CD14-positive monocyte (primary cell): ENCODE results near the gene PDXP. TPM values are rescaled to one million over a fixed set of nuclear protein-coding genes. Genes with fewer than 3 reads are reported as not detected.

Experiments used
- DNase-seq, 3 donors: peaks; one replicate each; pipeline ENCODE4 v3.0.0-alpha.2; 2011 to 2022
- H2AFZ ChIP-seq: 2 replicates; pipeline ENCODE4 v1.6.0; 2012; ENCODE audit warnings: mild to moderate bottlenecking, low read depth, low read length, inconsistent platforms; ENCODE audit not compliant: insufficient read depth, poor library complexity, severe bottlenecking
- H3K27ac ChIP-seq, 2 donors: 1 replicate in 1 of 2; 2 replicates in 1 of 2; pipeline ENCODE4 v1.5.1; 2012 to 2013; ENCODE audit warnings: low read length in 2 of 2, control low read depth in 1 of 2, inconsistent platforms in 1 of 2, low read depth in 1 of 2, mild to moderate bottlenecking in 1 of 2
- H3K27me3 ChIP-seq, 2 donors: one replicate each; pipeline versions ENCODE4 v1.6.0 to v1.6.1; 2011 to 2013; ENCODE audit warnings: low read length in 2 of 2; ENCODE audit not compliant: control insufficient read depth in 2 of 2, insufficient read depth in 2 of 2
- H3K36me3 ChIP-seq, 2 donors: replicated peaks in 1 of 2; 1 replicate in 1 of 2; 2 replicates in 1 of 2; pipeline versions ENCODE4 v1.5.1 to v1.6.1; 2012 to 2013; ENCODE audit warnings: low read length in 2 of 2, control low read depth in 1 of 2, inconsistent platforms in 1 of 2, mild to moderate bottlenecking in 1 of 2; ENCODE audit not compliant: insufficient read depth in 2 of 2, control insufficient read depth in 1 of 2
- H3K4me1 ChIP-seq, 2 donors: 1 replicate in 1 of 2; 2 replicates in 1 of 2; pipeline versions ENCODE4 v1.5.1 to v1.6.1; 2012 to 2013; ENCODE audit warnings: low read length in 2 of 2, control low read depth in 1 of 2, inconsistent platforms in 1 of 2, mild to moderate bottlenecking in 1 of 2, moderate library complexity in 1 of 2; ENCODE audit not compliant: insufficient read depth in 2 of 2, control insufficient read depth in 1 of 2
- H3K4me2 ChIP-seq: replicated peaks from 2 replicates; pipeline ENCODE3; 2012; ENCODE audit warnings: low read length, moderate library complexity, mild to moderate bottlenecking; ENCODE audit not compliant: poor library complexity, severe bottlenecking; ENCODE audit errors: extremely low read depth
- H3K4me3 ChIP-seq, 3 experiments: fragments of 200-600 bp in 1 of 3; sonication (generic) in 1 of 3; replicated peaks in 1 of 3; 1 replicate in 2 of 3; 2 replicates in 1 of 3; pipeline ENCODE4 v1.5.1; 2011 to 2013; ENCODE audit warnings: low read length in 3 of 3, mild to moderate bottlenecking in 3 of 3, control low read depth in 2 of 3, low read depth in 2 of 3, inconsistent platforms in 1 of 3, moderate library complexity in 1 of 3
- H3K79me2 ChIP-seq: 2 replicates; pipeline ENCODE4 v1.6.0; 2012; ENCODE audit warnings: mild to moderate bottlenecking, control low read depth, inconsistent platforms, low read length, moderate library complexity; ENCODE audit not compliant: insufficient read depth
- H3K9ac ChIP-seq: 2 replicates; pipeline ENCODE4 v1.6.0; 2017; ENCODE audit warnings: low read length, mild to moderate bottlenecking; ENCODE audit not compliant: insufficient read depth, poor library complexity, severe bottlenecking
- H3K9me3 ChIP-seq, 2 donors: replicated peaks in 1 of 2; 1 replicate in 1 of 2; 2 replicates in 1 of 2; pipeline versions ENCODE4 v1.5.1 to v1.6.1; 2012 to 2013; ENCODE audit warnings: low read length in 2 of 2, control low read depth in 1 of 2; ENCODE audit not compliant: control insufficient read depth in 1 of 2, insufficient read depth in 1 of 2
- H4K20me1 ChIP-seq: 2 replicates; pipeline ENCODE4 v1.6.0; 2012; ENCODE audit warnings: mild to moderate bottlenecking, low read length, control low read depth, moderate library complexity; ENCODE audit not compliant: insufficient read depth
- H3K27ac Mint-ChIP-seq, 7 donors: one replicate each; pipeline ENCODE4 v1.8.0; 2020; ENCODE audit warnings: mild to moderate bottlenecking in 7 of 7, mixed read lengths in 7 of 7, moderate library complexity in 6 of 7, inconsistent platforms in 2 of 7
- H3K27me3 Mint-ChIP-seq, 3 donors: one replicate each; pipeline ENCODE4 v1.8.0; 2021 to 2022; ENCODE audit warnings: low read depth in 3 of 3, mild to moderate bottlenecking in 3 of 3, mixed read lengths in 3 of 3, moderate library complexity in 3 of 3, inconsistent platforms in 1 of 3
- H3K36me3 Mint-ChIP-seq, 2 donors: one replicate each; pipeline ENCODE4 v1.8.0; 2020; ENCODE audit warnings: mixed read lengths in 2 of 2, inconsistent platforms in 1 of 2, mild to moderate bottlenecking in 1 of 2
- H3K4me1 Mint-ChIP-seq: one replicate; pipeline ENCODE4 v1.8.0; 2020; ENCODE audit warnings: mild to moderate bottlenecking, mixed read lengths
- H3K4me3 Mint-ChIP-seq, 2 donors: one replicate each; pipeline ENCODE4 v1.8.0; 2020; ENCODE audit warnings: mild to moderate bottlenecking in 2 of 2, mixed read lengths in 2 of 2, moderate library complexity in 1 of 2
- H3K9me3 Mint-ChIP-seq, 7 donors: one replicate each; pipeline ENCODE4 v1.8.0; 2020 to 2022; ENCODE audit warnings: mixed read lengths in 7 of 7, mild to moderate bottlenecking in 6 of 7, moderate library complexity in 6 of 7, inconsistent platforms in 2 of 7
- WGBS: methylation state at CpG from one replicate; pipeline ENCODE4 v1.1.5; 2013; ENCODE audit warnings: missing lambda C conversion rate; ENCODE audit not compliant: insufficient coverage; 5-methylcytosine and 5-hydroxymethylcytosine counted together
- intact Hi-C, 2 donors: fragments of 100-400 bp; cut with micrococcal nuclease; formaldehyde crosslinking; loops; one replicate each; pipeline versions ENCODE4 v1.15.0 to v1.15.1; 2023
- polyA plus RNA-seq, 3 donors: library from polyadenylated mRNA; depleted of rRNA in 1 of 3; unstranded in 2 of 3; stranded (reverse) in 1 of 3; fragments of 300-500 nt in 2 of 3; fragments of >200 nt in 1 of 3; fragmentation: Illumina TruSeq in 2 of 3; gene quantifications; 1 replicate in 2 of 3; 2 replicates in 1 of 3; pipeline ENCODE4 v1.2.3, GENCODE V29; 2012 to 2021
- TF ChIP-seq, protein P1 (sequence below): fragments of 200-600 bp; IDR thresholded peaks from one replicate; pipeline ENCODE4 v1.8.0; 2022; ENCODE audit warnings: antibody characterized with exemption, mild to moderate bottlenecking

PDXP gene
- polyA plus RNA-seq, 3 donors, result 1.0 to 4.7 (median 4.3) TPM

DNA sequence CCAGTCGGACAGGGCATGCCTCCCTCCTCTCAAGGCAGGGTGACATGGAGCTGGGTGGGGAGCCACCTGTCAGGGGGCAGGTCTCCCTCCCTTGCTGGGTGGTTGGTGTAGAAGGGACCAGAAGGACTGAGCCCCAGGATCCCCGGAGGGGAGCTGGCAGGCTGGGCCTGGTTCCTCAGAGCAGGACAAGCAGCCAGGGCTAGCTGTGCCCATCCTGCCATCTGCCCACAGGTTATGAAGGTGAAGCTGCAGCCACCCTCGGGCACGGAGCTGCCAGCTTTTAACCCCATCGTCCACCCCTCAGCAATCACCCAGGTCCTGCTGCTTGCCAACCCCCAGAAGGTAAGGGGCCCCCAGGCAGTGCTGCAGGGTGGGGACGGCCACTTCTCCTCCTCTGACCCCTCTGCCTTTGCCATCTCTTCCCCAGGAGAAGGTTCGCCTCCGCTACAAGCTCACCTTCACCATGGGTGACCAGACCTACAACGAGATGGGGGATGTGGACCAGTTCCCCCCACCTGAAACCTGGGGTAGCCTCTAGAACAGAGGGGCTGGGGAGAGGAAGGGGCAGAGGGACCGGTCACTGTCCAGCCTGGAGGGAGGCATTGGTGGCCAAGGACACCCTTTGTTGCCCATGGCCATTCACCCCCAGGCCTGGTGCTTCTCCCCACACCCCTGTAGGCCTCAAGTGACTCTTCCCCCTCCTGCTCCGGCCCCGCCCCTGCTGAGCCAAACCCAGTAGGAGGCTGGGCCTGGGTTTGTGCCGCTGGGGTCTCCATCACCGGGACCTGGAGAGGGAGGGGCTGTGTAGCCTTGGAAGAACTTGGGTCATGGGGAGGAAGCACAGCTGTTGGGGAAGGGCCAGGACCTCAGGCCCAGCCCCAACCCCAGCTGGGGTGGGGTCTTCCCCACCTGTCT is 26.1 kb upstream of the PDXP start:
- DNase-seq, result no peak
- Mint-ChIP-seq H3K27me3 (peaks cover 0 to 2% (median 0%) of the 10 kb centered on the region in 3 donors), H3K27ac (peak overlapping the region; percentile 96 to 99 (median 98)), H3K9me3 (no peaks in the 10 kb centered on the region), H3K4me1 (peaks cover 75% of the 10 kb centered on the region), H3K4me3 (peak overlapping the region in 1 of 2 donors; percentile 82), H3K36me3 (peaks cover 30 to 43% of the 10 kb centered on the region in 2 donors)
- H4K20me1 ChIP-seq, result no peaks in the 10 kb centered on the region
- TF ChIP-seq, protein P1, sequence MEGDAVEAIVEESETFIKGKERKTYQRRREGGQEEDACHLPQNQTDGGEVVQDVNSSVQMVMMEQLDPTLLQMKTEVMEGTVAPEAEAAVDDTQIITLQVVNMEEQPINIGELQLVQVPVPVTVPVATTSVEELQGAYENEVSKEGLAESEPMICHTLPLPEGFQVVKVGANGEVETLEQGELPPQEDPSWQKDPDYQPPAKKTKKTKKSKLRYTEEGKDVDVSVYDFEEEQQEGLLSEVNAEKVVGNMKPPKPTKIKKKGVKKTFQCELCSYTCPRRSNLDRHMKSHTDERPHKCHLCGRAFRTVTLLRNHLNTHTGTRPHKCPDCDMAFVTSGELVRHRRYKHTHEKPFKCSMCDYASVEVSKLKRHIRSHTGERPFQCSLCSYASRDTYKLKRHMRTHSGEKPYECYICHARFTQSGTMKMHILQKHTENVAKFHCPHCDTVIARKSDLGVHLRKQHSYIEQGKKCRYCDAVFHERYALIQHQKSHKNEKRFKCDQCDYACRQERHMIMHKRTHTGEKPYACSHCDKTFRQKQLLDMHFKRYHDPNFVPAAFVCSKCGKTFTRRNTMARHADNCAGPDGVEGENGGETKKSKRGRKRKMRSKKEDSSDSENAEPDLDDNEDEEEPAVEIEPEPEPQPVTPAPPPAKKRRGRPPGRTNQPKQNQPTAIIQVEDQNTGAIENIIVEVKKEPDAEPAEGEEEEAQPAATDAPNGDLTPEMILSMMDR, result no peak
- peaks cover 30% of the 10 kb centered on the region for H3K79me2 ChIP-seq
- WGBS, result 67% methylated on average over 3 of the region's 14 CpGs
- peak overlapping the region; percentile 67 for H3K9ac ChIP-seq
- H3K4me1 ChIP-seq, result peaks cover 68 to 71% of the 10 kb centered on the region in 2 donors
- peak overlapping the region; percentile 75 for H3K4me2 ChIP-seq
- H3K27me3 ChIP-seq, result no peaks in the 10 kb centered on the region
- peak overlapping the region in 2 of 3 experiments; percentile 5 to 63 for H3K4me3 ChIP-seq
- intact Hi-C loops, result no loop called here
- no peaks in the 10 kb centered on the region for H3K9me3 ChIP-seq
- H2AFZ ChIP-seq, result peak overlapping the region; percentile 44
- peak overlapping the region; percentile 89 to 93 for H3K27ac ChIP-seq
- H3K36me3 ChIP-seq, result peaks cover 29 to 38% of the 10 kb centered on the region in 2 donors

DNA sequence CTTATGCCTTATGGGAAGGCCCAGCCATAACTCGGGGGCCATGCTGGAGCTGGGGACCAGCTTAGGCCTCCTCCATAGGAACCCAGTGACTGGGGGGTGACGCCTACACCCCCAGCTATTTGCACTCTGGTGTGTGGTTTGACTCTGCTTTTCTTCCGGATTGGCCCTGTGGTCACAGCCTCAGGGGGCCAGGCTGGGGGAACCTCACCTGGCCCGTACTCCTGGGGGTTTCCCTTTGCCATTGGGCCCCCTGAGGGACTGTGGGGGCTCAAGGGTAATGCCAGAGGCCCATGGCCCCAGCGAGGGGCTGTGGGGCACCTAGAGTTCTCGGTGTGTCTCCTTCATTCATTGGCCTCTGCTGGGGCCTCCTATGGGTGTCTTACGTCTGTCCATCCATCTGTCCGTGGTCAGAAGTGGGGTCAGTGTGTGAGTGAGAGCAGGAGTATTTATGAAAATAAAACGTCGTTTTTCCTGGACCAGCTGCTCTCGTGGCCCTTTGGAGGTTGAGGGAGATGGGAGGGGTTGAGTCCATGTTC is 25.4 kb upstream of the PDXP start:
- Mint-ChIP-seq H3K4me1 (peaks cover 75% of the 10 kb centered on the region), H3K36me3 (peaks cover 30 to 42% of the 10 kb centered on the region in 2 donors), H3K27me3 (peaks cover 0 to 2% (median 0%) of the 10 kb centered on the region in 3 donors), H3K4me3 (peak overlapping the region; percentile 39 to 82), H3K9me3 (no peaks in the 10 kb centered on the region), H3K27ac (peak overlapping the region; percentile 96 to 99 (median 98))
- peak overlapping the region; percentile 89 to 93 for H3K27ac ChIP-seq
- H3K9me3 ChIP-seq, result no peaks in the 10 kb centered on the region
- WGBS, result 0% methylated on average over 4 of the region's 11 CpGs
- H3K4me3 ChIP-seq, result peak overlapping the region in 2 of 3 experiments; percentile 5 to 63
- no peaks in the 10 kb centered on the region for H3K27me3 ChIP-seq
- DNase-seq, result peak in 1 of 3 donors; percentile 11
- H3K79me2 ChIP-seq, result peaks cover 37% of the 10 kb centered on the region
- H3K4me2 ChIP-seq, result peak overlapping the region; percentile 75
- intact Hi-C loops, result no loop called here
- peaks cover 29 to 38% of the 10 kb centered on the region in 2 donors for H3K36me3 ChIP-seq
- peak overlapping the region; percentile 44 for H2AFZ ChIP-seq
- no peaks in the 10 kb centered on the region for H4K20me1 ChIP-seq
- H3K4me1 ChIP-seq, result peaks cover 68 to 71% of the 10 kb centered on the region in 2 donors
- TF ChIP-seq, protein P1, result no peak
- peak overlapping the region; percentile 67 for H3K9ac ChIP-seq
